ENCODE measurements around the gene ATP9A.
A peak's percentile ranks its signal among the peaks of the same experiment; 100 is the strongest.

The ATP9A gene

GRCh38 chr20:51625105-51625504 is 143.1 kb downstream of the ATP9A start:
- no peak for DNase-seq (ENCODE audit: low read depth)

DNA sequence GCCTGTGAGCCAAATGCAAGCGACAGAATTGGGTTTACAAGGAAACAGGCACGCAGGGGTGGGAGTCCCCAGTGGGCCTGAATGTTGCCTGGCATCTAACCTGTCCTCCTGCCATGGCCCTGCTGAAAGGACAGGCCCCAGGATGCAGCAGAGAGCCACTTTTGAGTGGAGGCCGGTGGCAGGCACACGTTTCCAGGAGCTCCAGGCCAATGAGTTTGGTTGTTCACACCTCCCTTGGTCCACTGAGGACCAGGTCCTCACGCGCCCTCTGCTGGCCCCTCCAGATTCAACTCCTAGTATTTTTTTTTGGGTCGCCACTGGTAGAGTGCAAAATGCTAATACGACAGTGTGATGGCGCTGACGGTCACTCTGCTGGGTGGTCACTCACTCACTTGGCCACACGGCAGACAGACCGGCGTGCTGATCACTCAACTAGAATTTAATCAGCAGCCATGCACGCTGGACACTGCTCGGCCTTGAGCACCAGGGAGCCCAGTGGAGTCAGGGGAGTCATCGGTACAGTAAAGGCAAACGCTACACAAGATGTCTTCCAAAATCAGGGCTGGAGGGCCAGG is 143.9 kb downstream of the ATP9A start:
- peak; percentile 43 for DNase-seq (ENCODE audit: low read depth)

DNA sequence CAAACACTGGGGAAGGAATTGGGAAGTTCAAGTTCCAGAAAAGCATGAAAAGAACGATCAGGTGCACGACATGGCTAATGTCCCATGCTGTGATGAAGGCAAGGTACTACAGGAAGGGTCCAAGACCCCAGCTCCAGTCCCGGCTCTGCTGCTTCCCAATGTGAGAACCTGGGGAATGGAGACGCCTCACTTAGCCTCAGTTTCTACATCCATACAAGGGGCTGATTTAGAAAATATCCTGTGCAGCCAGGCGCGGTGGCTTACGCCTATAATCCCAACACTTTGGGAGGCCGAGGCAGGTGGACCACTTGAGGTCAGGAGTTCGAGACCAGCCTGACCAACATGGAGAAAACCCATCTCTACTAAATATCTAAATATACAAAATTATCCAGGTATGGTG is 144.9 kb downstream of the ATP9A start:
- DNase-seq (ENCODE audit: low read depth): no peak

- DNase-seq (ENCODE audit: low read depth): no peak
Measured at GRCh38 chr20:51622004-51622874, 146.0 kb downstream of the ATP9A start.

DNA sequence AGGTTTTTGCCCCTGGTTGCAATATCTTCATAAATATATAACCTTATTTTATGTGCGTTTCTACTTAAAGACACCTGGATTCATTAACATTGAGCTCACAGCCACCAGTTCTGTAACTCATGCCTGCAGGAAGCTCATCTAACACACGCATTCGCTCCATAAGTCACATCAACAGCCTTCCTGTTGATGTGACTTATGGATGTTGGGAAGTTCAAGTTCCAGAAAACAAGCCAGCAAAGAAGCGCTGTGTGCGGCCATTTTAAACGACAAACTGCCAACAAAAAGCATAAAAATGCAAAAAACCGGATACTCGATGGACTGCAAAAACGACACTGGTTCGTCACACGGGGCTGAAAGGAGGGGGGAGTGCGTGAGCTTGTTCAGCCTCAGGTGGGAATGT is 147.8 kb downstream of the ATP9A start:
- DNase-seq (ENCODE audit: low read depth): no peak

- no peak for DNase-seq (ENCODE audit: low read depth)
Measured at GRCh38 chr20:51616060-51616459, 152.1 kb downstream of the ATP9A start.

- DNase-seq (ENCODE audit: low read depth): no peak
Measured at GRCh38 chr20:51614687-51615086, 153.5 kb downstream of the ATP9A start.

DNA sequence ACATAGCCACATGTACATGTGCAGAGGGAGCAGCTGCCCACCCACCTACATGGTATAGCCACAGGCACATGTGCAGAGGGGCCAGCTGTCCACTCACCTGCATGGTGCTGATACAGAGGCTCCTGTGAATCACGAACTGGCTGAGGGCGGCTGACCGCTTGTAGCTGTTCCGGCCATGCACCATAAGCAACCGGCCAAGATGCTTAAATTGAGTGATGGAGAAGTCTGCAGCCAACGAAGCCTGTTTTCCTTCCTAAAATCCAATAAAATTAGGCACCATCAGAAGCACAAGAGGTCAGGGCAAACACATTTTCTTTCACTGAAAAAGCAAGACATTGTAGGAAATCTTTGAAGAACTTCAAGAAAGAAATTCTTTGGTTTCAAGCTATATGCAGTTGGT is 154.6 kb downstream of the ATP9A start:
- DNase-seq (ENCODE audit: low read depth): no peak

GRCh38 chr20:51612896-51613295 is 155.3 kb downstream of the ATP9A start:
- DNase-seq (ENCODE audit: low read depth): no peak

- no peak for DNase-seq (ENCODE audit: low read depth)
Measured at GRCh38 chr20:51611625-51611890, 156.6 kb downstream of the ATP9A start.

- DNase-seq (ENCODE audit: low read depth): no peak
Measured at GRCh38 chr20:51610761-51611624, 157.2 kb downstream of the ATP9A start.

- DNase-seq (ENCODE audit: low read depth): no peak
Measured at GRCh38 chr20:51610111-51610510, 158.1 kb downstream of the ATP9A start.

DNA sequence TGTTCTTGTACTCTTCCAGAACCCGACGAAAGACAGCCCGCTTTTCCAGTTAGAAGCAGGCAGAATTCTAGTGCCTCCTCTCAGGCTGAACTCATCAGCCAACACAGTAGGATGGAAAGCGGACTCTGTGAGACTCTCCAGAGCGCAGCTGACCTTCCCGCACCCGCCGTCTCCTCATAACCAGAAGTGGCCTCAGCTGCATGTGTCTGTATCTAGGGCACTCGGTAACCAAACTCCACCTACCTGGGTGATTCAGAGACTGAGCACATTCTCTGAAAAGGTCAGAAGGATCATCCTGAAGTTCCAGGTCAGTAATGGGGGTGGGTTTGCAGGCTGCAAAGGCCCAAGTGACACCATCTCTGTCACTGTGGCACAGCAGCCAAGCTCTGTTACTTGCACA is 158.9 kb downstream of the ATP9A start:
- no peak for DNase-seq (ENCODE audit: low read depth)

- no peak for DNase-seq (ENCODE audit: low read depth)
Measured at GRCh38 chr20:51608061-51608460, 160.1 kb downstream of the ATP9A start.

- no peak for DNase-seq (ENCODE audit: low read depth)
Measured at GRCh38 chr20:51607170-51607569, 161.0 kb downstream of the ATP9A start.

DNA sequence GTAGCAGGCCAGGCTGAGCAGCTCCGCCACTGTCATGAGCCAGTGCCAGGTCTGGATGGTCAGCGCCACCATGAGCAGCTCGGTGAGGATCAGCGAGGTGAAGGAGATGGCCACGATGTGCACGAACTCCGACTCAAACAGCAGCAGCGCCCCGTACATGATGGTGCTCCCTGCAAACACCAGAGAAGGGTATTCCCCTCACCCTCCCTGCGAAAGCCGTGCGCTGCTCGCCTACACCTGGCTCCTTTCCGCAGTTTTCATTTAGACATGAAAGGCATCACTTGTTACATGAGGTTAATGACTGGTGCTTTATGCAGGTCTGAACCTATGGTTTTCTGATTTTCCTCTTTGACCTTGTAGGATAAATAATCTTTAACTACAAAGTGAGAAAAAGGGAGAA is 163.3 kb downstream of the ATP9A start:
- DNase-seq (ENCODE audit: low read depth): no peak

DNA sequence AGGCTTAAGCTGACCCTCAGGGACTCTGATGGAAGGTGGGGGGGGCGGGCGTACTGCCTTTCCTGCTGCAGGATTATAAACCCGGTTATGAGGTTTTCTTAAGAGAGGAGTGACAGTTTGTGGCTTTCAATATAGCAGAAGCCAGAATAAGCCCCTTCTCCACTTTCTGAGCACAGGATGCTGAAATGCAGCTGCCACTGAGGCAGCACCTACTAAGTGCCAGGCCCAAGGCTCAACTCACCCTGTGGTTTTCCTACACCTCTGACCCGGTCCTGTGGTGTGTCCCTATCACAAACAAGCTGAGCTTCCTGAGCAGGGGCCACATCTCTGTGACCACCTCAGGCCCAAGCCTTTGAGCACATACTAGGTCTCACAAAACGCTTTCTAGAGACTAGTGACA is 166.1 kb downstream of the ATP9A start:
- no peak for DNase-seq (ENCODE audit: low read depth)

DNA sequence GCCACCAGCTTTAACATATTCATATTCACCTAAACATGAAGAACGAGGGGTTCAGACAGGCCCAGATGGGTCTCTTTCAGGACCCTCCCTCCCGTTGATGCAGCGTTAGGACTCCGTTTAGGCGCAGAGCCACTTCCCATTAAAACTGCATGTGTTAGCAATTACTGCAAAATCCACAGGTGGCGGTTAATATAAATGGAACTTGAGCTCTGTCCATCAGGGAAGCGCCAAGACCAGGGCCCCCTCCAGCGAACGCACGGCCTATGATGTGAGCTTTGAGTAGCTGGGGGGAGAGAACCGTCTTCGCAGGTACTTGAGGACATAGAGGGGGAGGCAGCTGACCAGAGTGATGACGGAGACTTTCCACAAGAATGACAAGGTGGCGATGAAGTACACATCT is 167.2 kb downstream of the ATP9A start:
- no peak for DNase-seq (ENCODE audit: low read depth)

GRCh38 chr20:51600016-51600420 is 168.2 kb downstream of the ATP9A start:
- DNase-seq (ENCODE audit: low read depth): no peak

DNA sequence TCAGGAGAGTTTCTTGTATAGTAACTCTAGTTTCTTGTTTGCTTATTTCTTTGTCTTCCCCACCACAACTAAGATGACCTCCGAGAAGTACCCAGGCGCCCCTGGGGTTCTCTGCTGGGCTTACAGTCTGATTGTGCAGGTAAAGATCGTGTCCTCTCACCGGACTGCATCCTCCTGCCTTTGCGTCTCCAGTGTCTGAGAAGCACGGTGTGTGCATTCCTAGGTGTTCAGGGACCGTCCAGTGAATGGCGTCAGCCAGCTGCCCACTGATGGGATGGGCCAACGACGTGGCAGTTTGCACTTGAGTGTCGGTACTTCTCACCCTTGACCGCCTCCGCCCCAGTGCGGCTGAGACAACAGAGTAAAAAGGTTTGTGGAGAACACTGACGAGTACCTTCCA is 169.6 kb downstream of the ATP9A start:
- no peak for DNase-seq (ENCODE audit: low read depth)

DNA sequence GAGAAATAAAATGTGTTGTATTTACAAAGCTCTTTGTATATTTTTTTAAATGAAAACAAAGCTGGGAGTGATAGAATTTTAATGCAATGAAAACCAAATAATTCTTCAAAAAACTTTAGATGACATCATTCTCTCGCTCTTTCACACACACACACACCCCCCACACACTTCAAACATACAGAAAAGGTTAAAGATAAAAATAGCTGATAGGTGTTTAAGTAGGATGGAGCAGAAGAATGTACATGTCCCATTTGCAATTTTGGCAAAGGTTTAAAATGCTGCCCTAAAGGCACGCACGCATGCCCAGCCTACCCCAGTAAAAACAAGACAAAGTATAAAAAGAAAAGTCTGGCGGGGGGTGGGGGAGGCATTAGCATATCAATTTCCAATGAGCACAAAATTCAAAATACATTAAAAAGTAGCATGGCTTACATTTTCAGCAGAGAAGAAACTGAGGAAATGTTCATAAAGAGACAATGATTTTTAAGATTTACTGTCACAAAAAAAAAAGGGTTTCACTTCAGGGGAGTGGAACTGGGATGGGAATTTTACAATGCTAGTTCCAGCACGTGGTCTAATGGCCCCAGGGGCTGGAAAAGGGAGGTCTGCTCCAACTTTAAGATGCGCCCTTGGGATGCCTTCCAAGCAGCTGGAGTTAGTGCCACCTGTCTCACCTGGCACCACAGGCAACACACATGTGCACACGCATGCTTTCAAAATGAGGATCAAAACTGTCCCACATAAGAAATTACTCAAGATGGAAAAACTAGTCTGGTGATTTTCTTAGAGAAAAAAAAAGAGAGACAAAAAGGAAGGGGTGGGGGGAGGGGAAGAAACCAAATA is 170.6 kb downstream of the ATP9A start:
- no peak for DNase-seq (ENCODE audit: low read depth)
